Measurements from ENCODE around the gene GNG14.

The GNG14 gene

DNA sequence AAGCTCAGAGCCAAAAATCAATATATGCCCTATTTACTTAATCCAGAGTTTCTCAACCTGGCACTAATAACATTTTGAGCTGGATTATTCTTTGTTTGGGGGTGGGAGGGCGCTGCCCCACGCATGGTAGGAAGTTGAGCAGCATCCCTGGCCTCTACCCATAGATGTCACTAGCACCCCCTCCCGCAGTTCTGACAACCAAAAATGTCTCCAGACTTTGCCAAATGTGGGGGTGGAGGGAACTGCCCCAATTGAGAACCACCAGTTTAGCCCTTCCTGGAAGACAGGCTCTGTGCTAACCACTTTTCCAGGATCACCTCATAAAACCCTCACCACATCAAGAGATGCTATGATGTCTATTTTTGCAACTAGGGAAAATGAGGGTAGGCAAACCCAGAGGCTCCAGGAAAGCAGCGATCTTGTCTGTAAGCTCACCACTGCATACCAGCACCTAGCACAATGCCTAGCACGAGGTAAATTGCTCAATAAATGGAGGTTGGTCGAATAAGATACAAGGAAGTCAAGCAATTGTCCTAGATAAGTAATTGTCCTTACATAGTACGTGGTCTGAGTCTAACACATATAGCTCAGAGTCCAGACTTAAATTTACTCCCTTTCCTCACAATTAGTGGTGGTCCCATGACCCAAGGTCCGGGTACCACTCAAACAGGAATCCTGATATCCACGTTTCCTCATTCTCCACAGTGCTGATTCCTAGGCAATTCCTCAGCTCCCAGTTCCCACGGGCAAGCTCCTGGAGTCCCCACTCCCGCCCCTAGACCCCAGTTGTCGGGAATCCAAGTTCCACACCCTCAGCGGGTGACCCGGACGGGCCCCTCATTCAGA, 45.8 kb downstream of the GNG14 start:
- H3K4me3 ChIP-seq (ENCODE audit: insufficient read depth, low read depth, low read length, poor library complexity, severe bottlenecking) = peak overlapping the region; percentile 94
- H3K27ac ChIP-seq (ENCODE audit: insufficient read depth, low read length, poor library complexity, severe bottlenecking) = peak overlapping the region; percentile 96
- DNase-seq = no peak
- H3K36me3 ChIP-seq (ENCODE audit: control insufficient read depth, insufficient read depth, low read length) = peaks cover 27% of the 10 kb centered on the region
- H3K9me3 ChIP-seq (ENCODE audit: control insufficient read depth, low read length) = no peaks in the 10 kb centered on the region
- H3K27me3 ChIP-seq (replicated peaks; ENCODE audit: control insufficient read depth, insufficient read depth, low read length, poor library complexity, severe bottlenecking) = no peaks in the 10 kb centered on the region
- peaks cover 32% of the 10 kb centered on the region for H3K4me1 ChIP-seq (ENCODE audit: control insufficient read depth, insufficient read depth, low read length, poor library complexity, severe bottlenecking)

- Histone ChIP-seq H3K9me3 (ENCODE audit: control insufficient read depth, low read length) (no peaks in the 10 kb centered on the region), H3K4me1 (ENCODE audit: control insufficient read depth, insufficient read depth, low read length, poor library complexity, severe bottlenecking) (peaks cover 29% of the 10 kb centered on the region), H3K36me3 (ENCODE audit: control insufficient read depth, insufficient read depth, low read length) (no peaks in the 10 kb centered on the region), H3K4me3 (ENCODE audit: insufficient read depth, low read depth, low read length, poor library complexity, severe bottlenecking) (peak within 1 kb of the TSS; percentile 85), H3K27me3 (replicated peaks; ENCODE audit: control insufficient read depth, insufficient read depth, low read length, poor library complexity, severe bottlenecking) (no peaks in the 10 kb centered on the region), H3K27ac (ENCODE audit: insufficient read depth, low read length, poor library complexity, severe bottlenecking) (peak within 1 kb of the TSS; percentile 90)
- DNase-seq = peak; percentile 62 to 76 (median 63)
Measured at GRCh38 chr19:12736995-12737834, 49.4 kb downstream of the GNG14 start, which contains the start of gene GET3. Gene GET3 (plus strand): TSS chr19:12737497. CDS start chr19:12737506, 9 bp downstream.

GRCh38 chr19:12737835-12738351, 50.1 kb downstream of the GNG14 start:
- no peaks in the 10 kb centered on the region for H3K27me3 ChIP-seq (replicated peaks; ENCODE audit: control insufficient read depth, insufficient read depth, low read length, poor library complexity, severe bottlenecking)
- DNase-seq = no peak
- peak overlapping the region; percentile 85 for H3K4me3 ChIP-seq (ENCODE audit: insufficient read depth, low read depth, low read length, poor library complexity, severe bottlenecking)
- no peaks in the 10 kb centered on the region for H3K36me3 ChIP-seq (ENCODE audit: control insufficient read depth, insufficient read depth, low read length)
- H3K27ac ChIP-seq (ENCODE audit: insufficient read depth, low read length, poor library complexity, severe bottlenecking) = peak overlapping the region; percentile 90
- peaks cover 28% of the 10 kb centered on the region for H3K4me1 ChIP-seq (ENCODE audit: control insufficient read depth, insufficient read depth, low read length, poor library complexity, severe bottlenecking)
- no peaks in the 10 kb centered on the region for H3K9me3 ChIP-seq (ENCODE audit: control insufficient read depth, low read length)
